IMR-90 (cell line): ENCODE results near the gene ANK3.

Experiments
- BHLHE40 ChIP-seq: fragments of 150-350 bp; IDR thresholded peaks from 2 replicates; pipeline ENCODE4 v1.6.1; 2016; ENCODE audit warnings: mild to moderate bottlenecking, low read depth, low read length
- CHD1 ChIP-seq: IDR thresholded peaks from 2 replicates; pipeline ENCODE4 v1.6.1; 2012; ENCODE audit warnings: low read depth, low read length, improper control_type of control experiment
- CTCF ChIP-seq: conservative IDR thresholded peaks from 2 replicates; pipeline ENCODE4 v1.5.1; 2012; ENCODE audit warnings: mild to moderate bottlenecking, low read depth, low read length, improper control_type of control experiment
- FOS ChIP-seq: fragments of 150-350 bp; IDR thresholded peaks from 2 replicates; pipeline ENCODE4 v1.6.1; 2016; ENCODE audit warnings: low read depth, low read length
- POLR2A ChIP-seq: IDR thresholded peaks from 2 replicates; pipeline ENCODE4 v1.6.1; 2012; ENCODE audit warnings: mild to moderate bottlenecking, low read depth, low read length
- RCOR1 ChIP-seq: IDR thresholded peaks from 2 replicates; pipeline ENCODE4 v1.6.1; 2012; ENCODE audit warnings: mild to moderate bottlenecking, low read length, improper control_type of control experiment; ENCODE audit not compliant: insufficient replicate concordance

- no peak for TF ChIP-seq CTCF
- TF ChIP-seq FOS, result no peak
- TF ChIP-seq POLR2A, result no peak
- TF ChIP-seq BHLHE40, result no peak
- TF ChIP-seq CHD1, result no peak
- TF ChIP-seq RCOR1, result no peak
These were observed 23.8 kb upstream of the ANK3 start for GRCh38 chr10:60413306-60414012.
